ENCODE results near the gene EML1.
A peak's percentile ranks its signal among the peaks of the same experiment; 100 is the strongest.

Gene EML1

DNA sequence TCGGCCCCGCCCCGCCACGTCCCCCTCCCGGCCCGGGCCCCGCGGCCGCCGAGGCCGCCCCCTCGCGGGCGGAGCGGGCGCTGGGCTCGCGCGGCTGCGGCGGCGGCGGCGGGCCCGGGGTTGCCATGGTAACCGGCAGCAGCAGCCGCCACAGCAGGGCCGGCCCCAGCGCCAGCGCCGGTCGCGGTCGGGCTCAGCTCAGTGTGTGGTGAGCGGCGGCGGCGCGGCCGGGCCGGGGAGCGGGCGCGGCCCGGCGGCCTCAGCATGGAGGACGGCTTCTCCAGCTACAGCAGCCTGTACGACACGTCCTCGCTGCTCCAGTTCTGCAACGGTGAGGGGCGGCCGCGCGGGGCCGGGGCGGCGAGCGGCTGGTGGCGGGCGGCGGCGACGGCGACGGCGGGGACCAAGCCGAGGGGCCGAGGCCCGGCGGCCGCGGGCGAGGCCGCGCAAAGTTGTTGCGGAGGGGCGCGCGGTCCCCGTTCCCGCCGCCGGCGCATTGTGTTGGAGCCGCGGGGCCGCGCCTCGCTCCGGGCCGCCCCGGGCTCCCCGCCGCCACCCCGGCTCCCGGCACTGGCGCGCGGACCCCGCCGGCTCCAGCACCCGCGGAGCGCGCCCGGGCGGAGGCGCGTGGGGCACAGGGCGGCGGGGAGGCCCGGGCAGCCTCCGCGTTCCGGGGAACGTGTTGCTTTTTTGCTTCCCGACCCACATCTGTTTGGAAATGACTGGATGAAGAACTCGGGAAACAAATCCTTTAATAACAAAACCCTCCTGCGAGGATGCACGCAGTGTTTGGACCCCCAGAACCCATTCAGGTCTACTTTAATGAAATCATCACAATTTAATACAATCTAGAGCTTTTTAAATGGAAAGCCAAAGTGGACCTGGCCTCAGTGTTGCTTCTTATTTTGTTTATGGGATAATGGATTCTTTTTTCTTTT lies at the start of gene EML1:
Gene EML1, plus strand, starts transcription at position 201 of the 938 bp plus-strand sequence. Its CDS starts 64 bp downstream, at position 265.
- H3K27ac Mint-ChIP-seq (ENCODE audit: low read depth) = peak within 1 kb of the TSS; percentile 36
- peak; percentile 85 for ATAC-seq (replicated peaks; ENCODE audit: extremely low read depth, poor library complexity, severe bottlenecking)
- peaks cover 20% of the 10 kb centered on the region for H3K27me3 Mint-ChIP-seq
- H3K4me3 Mint-ChIP-seq = peak within 1 kb of the TSS; percentile 72
- DNase-seq (ENCODE audit: low spot score in 2 of 2) = peak; percentile 28 to 37
- no peaks in the 10 kb centered on the region for H3K9me3 Mint-ChIP-seq
- peaks cover 8% of the 10 kb centered on the region for H3K4me1 Mint-ChIP-seq
- peaks cover 3% of the 10 kb centered on the region for H3K36me3 Mint-ChIP-seq (ENCODE audit: insufficient read depth)

- Mint-ChIP-seq H3K4me3 (no peak overlapping the region), H3K4me1 (no peaks in the 10 kb centered on the region), H3K27ac (ENCODE audit: low read depth) (no peak overlapping the region), H3K9me3 (no peaks in the 10 kb centered on the region), H3K36me3 (ENCODE audit: insufficient read depth) (peaks cover 2% of the 10 kb centered on the region), H3K27me3 (peaks cover 94% of the 10 kb centered on the region)
- DNase-seq (ENCODE audit: low spot score in 2 of 2) (no peak), ATAC-seq (replicated peaks; ENCODE audit: extremely low read depth, poor library complexity, severe bottlenecking) (no peak)
Observed at GRCh38 chr14:99744199-99744872, 48.9 kb upstream of the EML1 start.

DNA sequence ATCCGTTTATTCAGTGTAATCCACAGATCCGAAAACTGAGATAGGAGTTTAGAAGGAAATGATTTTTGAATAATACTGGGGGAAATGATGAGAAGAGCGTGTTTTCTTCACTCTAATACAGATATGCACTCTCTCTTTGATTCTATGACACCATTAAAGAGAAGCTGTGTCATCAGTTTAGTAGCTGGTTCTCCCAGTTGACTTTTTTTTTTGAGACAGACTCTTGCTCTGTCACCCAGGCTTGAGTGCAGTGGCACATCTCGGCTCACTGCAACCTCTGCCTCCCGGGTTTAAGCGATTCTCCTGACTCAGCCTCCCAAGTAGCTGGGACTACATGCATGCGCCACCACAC lies 48.4 kb upstream of the EML1 start:
- H3K4me3 Mint-ChIP-seq = no peak overlapping the region
- peaks cover 94% of the 10 kb centered on the region for H3K27me3 Mint-ChIP-seq
- H3K27ac Mint-ChIP-seq (ENCODE audit: low read depth) = no peak overlapping the region
- ATAC-seq (replicated peaks; ENCODE audit: extremely low read depth, poor library complexity, severe bottlenecking) (no peak), DNase-seq (ENCODE audit: low spot score in 2 of 2) (no peak)
- peaks cover 2% of the 10 kb centered on the region for H3K36me3 Mint-ChIP-seq (ENCODE audit: insufficient read depth)
- H3K4me1 Mint-ChIP-seq = no peaks in the 10 kb centered on the region
- H3K9me3 Mint-ChIP-seq = no peaks in the 10 kb centered on the region

DNA sequence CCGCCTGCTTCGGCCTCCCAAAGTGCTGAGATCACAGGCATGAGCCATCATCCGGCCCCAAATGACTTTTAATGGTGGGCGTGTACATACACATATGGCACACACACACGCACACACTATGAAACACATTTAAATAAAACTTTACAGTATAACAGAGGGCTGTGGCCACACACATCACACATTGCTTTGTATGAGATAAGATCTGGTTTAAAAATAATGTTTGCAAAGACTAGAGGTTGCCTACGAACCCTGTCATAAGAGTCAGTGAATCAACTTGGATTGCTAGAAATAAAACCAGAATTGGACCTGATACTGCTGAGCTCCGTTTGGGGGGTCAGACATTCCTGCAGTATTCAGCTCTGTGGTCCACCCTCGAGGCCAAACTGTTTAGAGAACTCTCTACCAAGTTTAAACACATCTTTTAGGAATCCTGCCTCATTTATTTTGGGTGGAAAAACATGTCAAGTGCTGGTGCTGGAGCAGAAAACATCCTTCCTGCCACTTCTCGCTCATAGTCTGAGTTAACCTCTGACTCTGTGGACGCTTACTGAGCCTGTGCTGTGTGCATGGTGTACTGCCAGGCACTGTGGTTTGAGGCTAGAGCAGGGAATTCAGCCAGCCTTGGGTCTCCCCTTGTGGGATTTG lies 47.8 kb upstream of the EML1 start:
- Mint-ChIP-seq H3K36me3 (ENCODE audit: insufficient read depth) (peaks cover 2% of the 10 kb centered on the region), H3K4me3 (no peak overlapping the region), H3K27me3 (peaks cover 94% of the 10 kb centered on the region), H3K27ac (ENCODE audit: low read depth) (no peak overlapping the region), H3K4me1 (no peaks in the 10 kb centered on the region), H3K9me3 (no peaks in the 10 kb centered on the region)
- ATAC-seq (replicated peaks; ENCODE audit: extremely low read depth, poor library complexity, severe bottlenecking) (no peak), DNase-seq (ENCODE audit: low spot score in 2 of 2) (no peak)

DNA sequence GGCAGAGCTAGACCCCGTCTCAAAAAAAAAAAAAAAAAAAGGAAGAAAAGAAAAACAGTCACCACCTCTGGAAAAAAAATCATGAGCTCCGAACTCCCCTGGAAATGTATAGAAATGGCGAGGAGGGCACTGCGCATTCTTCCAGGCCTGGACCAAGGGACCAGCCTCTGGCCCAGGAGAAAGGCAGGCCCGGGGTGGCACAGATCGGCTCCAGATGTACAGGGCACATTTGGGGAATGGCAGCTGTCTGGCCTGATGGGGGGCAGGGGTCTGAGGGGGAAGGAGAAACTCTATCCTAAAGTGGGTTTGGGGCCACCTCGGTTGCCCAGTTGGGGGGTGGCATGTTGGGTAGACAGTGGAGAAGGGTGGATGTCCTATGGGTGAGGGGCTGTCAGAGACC lies 46.0 kb upstream of the EML1 start:
- H3K27me3 Mint-ChIP-seq = peaks cover 94% of the 10 kb centered on the region
- no peaks in the 10 kb centered on the region for H3K9me3 Mint-ChIP-seq
- H3K4me3 Mint-ChIP-seq = no peak overlapping the region
- no peak overlapping the region for H3K27ac Mint-ChIP-seq (ENCODE audit: low read depth)
- peaks cover 2% of the 10 kb centered on the region for H3K36me3 Mint-ChIP-seq (ENCODE audit: insufficient read depth)
- H3K4me1 Mint-ChIP-seq = no peaks in the 10 kb centered on the region
- ATAC-seq (replicated peaks; ENCODE audit: extremely low read depth, poor library complexity, severe bottlenecking) (no peak), DNase-seq (ENCODE audit: low spot score in 2 of 2) (no peak)

DNA sequence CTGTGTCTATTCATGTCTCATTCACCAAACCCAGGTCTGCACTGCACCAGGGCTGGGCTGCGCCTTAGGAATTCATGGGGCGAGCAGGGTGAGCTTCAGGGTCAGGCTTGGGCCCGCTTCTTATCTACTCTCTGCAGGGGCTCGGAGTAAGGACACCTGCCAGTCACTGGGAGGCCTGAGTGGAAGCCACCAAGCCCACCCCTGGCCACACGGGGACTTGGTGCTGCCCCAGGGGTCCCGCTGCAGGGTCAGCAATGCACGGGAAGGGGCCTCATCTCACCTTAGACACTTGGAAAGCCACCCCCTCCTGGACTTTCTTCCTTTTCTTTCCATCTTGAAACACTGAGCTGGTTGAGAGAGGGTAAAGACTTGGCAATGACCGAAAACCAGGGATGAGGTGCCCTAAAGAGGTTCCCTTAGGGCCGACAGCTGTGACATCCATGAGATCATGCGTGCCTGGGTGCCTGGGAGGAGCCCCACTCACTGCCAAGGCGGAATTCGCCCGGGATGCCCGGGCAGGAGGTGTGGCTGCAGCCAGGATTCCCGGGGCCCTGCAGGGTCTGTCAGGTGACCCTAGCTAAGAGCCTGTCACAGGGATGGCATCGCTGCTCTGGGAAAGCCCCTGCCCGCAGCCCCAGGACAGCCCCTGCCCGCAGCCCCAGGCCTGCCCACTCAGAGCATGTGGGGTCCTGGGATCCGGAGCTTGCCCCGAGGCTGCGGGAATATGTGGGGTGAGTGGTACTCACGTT lies 45.5 kb upstream of the EML1 start:
- Mint-ChIP-seq H3K36me3 (ENCODE audit: insufficient read depth) (peaks cover 2% of the 10 kb centered on the region), H3K27me3 (peaks cover 95% of the 10 kb centered on the region), H3K4me1 (no peaks in the 10 kb centered on the region), H3K4me3 (no peak overlapping the region), H3K27ac (ENCODE audit: low read depth) (no peak overlapping the region), H3K9me3 (no peaks in the 10 kb centered on the region)
- ATAC-seq (replicated peaks; ENCODE audit: extremely low read depth, poor library complexity, severe bottlenecking) (no peak), DNase-seq (ENCODE audit: low spot score in 2 of 2) (no peak)

DNA sequence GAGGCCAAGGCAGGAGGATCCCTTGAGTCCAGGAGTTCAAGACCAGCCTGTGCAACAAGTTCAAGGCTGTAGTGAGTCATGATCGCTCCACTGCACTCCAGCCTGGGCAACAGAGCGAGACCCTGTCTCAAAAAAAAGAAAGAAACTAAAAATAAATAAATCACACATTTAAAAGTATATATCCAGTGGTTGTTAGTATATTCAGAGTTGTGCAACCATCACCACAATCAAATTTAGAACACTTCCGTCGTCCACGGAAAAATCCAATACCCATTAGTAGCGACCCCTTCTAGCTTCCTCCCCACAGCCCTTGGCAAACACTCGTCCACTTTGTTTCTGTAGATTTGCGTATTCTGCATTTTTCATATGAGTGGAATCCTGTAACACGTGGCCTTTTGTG lies 44.7 kb upstream of the EML1 start:
- H3K27me3 Mint-ChIP-seq = peaks cover 98% of the 10 kb centered on the region
- H3K27ac Mint-ChIP-seq (ENCODE audit: low read depth) = no peak overlapping the region
- DNase-seq (ENCODE audit: low spot score in 2 of 2) (no peak), ATAC-seq (replicated peaks; ENCODE audit: extremely low read depth, poor library complexity, severe bottlenecking) (no peak)
- H3K9me3 Mint-ChIP-seq = no peaks in the 10 kb centered on the region
- H3K4me1 Mint-ChIP-seq = peaks cover 4% of the 10 kb centered on the region
- peaks cover 2% of the 10 kb centered on the region for H3K36me3 Mint-ChIP-seq (ENCODE audit: insufficient read depth)
- H3K4me3 Mint-ChIP-seq = no peak overlapping the region

- no peaks in the 10 kb centered on the region for H3K9me3 Mint-ChIP-seq
- H3K4me1 Mint-ChIP-seq = peaks cover 6% of the 10 kb centered on the region
- ATAC-seq (replicated peaks; ENCODE audit: extremely low read depth, poor library complexity, severe bottlenecking) (no peak), DNase-seq (ENCODE audit: low spot score in 2 of 2) (no peak)
- H3K36me3 Mint-ChIP-seq (ENCODE audit: insufficient read depth) = peaks cover 4% of the 10 kb centered on the region
- H3K4me3 Mint-ChIP-seq = no peak overlapping the region
- no peak overlapping the region for H3K27ac Mint-ChIP-seq (ENCODE audit: low read depth)
- H3K27me3 Mint-ChIP-seq = peaks cover 98% of the 10 kb centered on the region
Observed at GRCh38 chr14:99749142-99749541, 44.1 kb upstream of the EML1 start.

DNA sequence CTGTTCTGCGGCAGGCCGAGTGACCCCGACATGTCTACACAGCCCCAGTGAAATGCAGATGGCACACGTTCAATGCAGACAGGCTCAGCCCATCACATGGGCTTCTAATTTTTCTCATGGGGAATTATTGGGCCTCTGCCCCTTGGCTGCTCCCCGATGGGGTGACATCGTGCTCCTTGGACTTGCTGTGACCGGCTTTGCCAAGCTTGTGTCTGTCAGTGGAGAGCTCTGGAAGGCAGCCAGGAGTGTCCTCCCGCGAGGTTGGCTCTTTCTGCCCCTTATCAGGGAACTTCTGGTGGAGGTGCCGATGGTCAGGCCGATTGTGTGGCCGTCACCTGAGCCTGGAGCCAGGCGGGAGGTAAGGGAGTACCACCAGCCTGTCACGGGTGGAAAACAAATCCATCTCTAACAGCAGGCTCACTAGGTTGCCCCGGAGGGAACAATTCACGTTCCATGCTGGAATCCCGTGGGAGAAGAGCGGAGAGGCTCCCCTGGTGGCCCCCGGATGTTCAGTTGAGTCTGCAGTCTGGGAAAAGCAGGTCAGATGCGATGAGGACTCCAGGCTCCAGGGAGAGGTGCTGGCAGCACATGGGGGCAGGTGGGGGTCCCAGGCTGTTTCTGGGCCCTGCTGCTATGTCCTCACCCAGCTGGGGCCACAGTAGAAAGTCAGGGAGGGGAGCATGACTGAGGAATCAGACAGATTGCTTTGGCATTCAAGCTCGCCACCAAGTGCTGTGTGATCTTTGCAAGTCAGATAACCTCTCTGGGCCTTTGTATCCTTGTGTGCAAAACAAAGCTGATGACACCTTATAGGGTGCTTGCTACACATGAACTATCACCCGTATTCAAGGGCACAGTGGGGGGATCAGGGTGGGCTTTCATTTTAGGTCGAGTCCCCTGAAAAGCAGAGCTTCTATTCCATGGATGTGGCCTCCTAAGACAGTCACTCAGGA lies 43.2 kb upstream of the EML1 start:
- H3K4me1 Mint-ChIP-seq = peaks cover 6% of the 10 kb centered on the region
- no peak overlapping the region for H3K27ac Mint-ChIP-seq (ENCODE audit: low read depth)
- no peak overlapping the region for H3K4me3 Mint-ChIP-seq
- no peak for DNase-seq (ENCODE audit: low spot score in 2 of 2)
- peaks cover 98% of the 10 kb centered on the region for H3K27me3 Mint-ChIP-seq
- H3K9me3 Mint-ChIP-seq = no peaks in the 10 kb centered on the region
- no peak for ATAC-seq (replicated peaks; ENCODE audit: extremely low read depth, poor library complexity, severe bottlenecking)
- H3K36me3 Mint-ChIP-seq (ENCODE audit: insufficient read depth) = peaks cover 4% of the 10 kb centered on the region

GRCh38 chr14:99750746-99751450 lies 42.3 kb upstream of the EML1 start:
- no peaks in the 10 kb centered on the region for H3K9me3 Mint-ChIP-seq
- H3K27ac Mint-ChIP-seq (ENCODE audit: low read depth) = no peak overlapping the region
- H3K36me3 Mint-ChIP-seq (ENCODE audit: insufficient read depth) = peaks cover 4% of the 10 kb centered on the region
- no peak for ATAC-seq (replicated peaks; ENCODE audit: extremely low read depth, poor library complexity, severe bottlenecking)
- DNase-seq (ENCODE audit: low spot score in 2 of 2) = no peak
- peaks cover 97% of the 10 kb centered on the region for H3K27me3 Mint-ChIP-seq
- no peak overlapping the region for H3K4me3 Mint-ChIP-seq
- peaks cover 6% of the 10 kb centered on the region for H3K4me1 Mint-ChIP-seq

Measured in central memory CD8-positive, alpha-beta T cell (primary cell).